Activated CD4-positive, alpha-beta T cell treated with anti-CD3 and anti-CD28 coated beads, Interleukin-2, amount 50 U/mL, for 48 hours (primary cell): Measurements from ENCODE around the gene UNC5B.

Experiments
- DNase-seq, 2 experiments: peaks; one replicate each; pipeline ENCODE4 v3.0.0-alpha.2; 2020

Gene UNC5B

DNA sequence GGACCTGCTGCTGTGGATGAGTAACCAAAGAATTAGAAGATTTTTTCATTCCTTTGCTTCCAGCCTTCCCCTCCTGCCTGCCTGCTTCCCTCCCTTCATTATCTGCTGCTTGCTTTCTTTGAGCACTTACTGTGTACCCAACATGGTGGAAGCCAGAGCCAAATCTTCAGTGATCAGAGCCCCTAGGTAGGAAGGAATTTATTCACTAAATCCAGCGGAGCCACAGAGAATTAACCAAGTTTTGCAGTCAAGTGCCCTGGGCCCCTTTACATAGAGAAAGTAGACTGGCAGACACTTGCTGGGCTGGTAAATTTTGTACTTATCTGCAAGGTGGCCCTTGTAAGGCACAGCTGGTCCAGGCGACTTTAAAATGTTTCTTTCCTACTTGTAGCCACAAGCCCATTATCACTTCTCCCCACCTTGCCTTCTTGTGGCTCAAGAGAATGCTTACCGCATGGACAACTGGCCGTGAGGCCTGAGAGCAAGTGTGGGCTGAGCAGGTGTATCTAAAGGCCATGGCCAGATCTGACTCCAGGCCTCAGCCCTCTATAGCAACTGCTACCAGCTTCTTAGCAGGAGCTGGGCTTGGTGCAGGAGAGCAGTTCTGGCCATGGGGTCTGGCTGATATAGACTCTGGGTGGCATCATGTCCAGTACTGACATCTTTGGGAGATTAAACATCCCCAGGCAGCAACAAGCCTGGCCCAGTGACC is 11.1 kb downstream of the UNC5B start:
- DNase-seq = no peak

DNA sequence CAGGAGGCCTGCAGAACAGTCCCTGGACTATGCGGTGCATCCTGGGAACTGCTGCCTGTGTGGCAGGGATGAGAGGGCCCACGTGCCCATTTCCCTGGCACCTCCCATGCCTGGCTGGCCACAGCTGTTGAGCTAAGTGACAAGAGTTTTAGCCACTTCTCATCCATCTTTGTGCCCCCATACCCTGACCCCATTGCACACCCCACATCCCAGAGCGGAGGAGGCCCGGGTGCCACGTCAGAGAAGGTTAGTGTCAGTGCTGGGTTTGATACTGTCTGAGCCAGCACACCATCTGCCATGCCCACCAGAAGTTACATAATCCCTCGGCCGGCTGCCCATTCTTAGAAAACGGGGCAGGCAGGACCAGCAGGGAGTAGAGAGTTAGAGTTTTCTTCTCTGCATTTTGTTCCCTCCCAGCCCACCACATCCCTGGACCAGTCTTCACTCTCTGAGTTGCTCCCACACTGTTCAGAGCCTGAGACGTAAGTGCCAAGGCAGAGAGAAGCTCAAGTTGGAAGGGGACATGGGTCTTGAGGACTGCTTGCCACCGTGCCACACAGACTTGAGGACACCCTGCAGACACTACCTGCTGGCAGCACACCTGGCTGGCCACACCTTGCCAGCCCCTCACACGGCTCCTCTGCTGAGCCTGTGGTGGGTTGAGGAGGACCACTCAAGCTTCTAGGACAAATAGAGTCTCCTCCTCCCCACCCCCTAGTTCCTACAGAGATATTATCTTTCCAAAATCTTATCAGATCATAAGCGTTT is 13.1 kb downstream of the UNC5B start:
- DNase-seq = no peak

DNA sequence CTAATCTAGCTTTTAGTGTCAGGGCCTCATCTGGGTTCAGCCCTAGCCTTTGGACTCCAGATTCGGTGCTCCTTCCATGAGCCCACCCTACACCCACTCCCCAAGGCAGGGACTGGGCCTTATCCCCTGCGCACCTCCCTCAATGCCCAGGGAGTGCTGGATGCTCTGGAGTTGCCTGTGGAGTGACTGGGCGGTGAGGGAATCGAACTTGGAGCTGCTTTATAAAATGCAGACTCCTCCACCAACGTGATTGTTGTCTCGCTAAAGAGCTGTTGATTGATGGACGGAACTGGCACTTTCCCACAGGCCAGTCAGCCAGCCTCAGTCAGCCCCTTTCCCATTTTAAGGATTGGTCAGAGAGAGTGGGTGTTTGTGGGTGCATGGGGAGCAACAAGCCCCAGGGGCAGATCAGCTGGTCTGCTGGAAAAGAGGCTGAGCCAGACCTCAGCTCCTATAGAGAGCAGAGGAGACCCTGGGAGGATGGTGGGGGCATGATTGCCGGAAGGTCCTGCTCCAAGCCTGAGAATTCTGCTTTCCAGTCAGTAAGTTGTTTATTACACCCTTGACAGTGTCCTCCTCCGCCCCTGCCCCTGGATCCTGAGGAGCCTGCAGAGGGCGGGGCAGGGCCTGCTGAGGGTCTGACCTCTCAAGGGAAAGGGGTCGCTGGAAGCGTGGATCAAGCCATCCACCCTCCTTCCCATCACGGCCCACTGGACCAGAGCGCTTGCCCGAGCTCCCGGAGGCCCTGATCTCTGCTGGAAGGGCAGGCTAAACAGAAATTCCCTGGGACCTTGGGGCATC is 16.7 kb downstream of the UNC5B start:
- DNase-seq = no peak

DNA sequence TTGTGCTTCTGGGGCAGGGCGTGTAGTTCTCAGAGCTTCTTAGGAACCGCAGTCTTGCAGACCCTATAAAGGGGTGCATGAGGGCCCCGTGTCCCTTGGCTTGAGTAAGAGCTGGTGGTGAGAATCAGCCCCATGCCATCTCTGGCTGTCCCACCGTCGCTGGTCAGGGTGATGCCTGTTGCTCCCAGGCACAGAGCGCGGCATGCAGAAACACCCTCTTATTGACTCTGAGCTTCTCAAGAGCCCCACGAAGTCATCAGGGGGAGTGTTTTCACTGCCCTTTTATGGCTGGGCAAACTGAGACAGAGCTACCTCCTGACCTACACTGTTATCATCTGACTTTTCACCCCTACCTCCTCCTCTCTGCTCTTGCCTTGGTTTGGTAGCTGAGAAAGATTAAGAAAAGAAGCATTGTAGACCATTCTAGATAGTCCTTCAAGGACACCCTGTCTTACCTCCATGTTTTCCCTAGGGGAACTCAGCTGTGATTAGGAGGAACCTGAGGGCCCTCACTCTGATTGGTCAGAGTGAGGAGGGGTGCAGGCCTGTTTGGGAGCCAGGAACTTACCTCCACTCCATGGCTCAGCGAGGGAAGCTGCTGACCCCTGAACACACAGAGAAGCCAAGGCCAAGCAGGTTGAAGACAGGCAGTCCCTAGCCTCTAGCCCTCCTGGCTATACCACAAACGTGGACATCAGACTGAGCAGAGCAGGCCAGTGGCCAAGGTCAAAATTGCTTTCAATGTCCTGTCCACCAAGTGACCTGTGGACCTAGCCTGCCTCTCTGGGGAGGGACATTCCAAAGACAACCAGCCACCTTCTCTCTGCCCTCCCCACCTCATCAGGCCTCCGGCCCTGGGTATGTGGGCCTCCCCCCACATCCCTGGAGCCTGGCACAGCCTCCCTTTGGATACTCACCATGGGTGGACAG is 17.6 kb downstream of the UNC5B start:
- DNase-seq = no peak

DNA sequence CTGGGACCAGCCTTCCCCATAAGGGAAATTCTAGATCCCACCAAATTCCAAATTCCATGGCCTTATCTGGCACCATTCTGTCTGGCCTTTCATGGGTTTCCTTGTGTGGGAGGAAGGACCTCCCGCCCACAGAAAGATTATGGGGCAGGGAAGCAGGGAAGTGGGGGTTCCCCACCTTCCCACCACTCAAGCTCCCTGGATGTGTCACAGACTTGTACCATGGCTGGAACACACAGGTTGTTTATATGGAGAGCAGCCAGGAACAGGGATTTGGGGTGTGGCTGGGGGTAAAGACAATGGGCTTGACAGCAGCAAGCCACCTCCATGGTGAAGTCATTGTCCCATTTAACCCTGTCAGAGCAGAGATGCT is 18.3 kb downstream of the UNC5B start:
- no peak for DNase-seq

DNA sequence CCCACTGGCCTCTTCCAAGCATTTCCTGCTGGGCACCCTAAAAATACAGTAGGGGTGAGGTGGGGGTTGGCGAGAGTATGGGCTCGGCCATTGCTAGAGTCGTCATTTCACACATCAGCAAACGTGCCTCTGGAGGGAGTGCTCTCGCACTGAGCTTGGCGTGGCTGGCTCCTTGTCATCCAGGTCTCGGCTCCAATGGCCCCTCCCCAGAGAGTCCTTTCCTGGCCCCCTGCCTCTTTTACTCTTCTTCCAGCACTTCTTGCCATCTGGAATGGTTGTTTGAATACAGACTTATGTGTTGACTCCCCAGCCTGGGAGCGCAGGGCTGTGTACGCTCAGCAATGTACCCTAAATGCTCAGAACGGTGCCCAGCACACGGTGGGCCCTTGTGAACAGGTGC is 18.8 kb downstream of the UNC5B start:
- no peak for DNase-seq

DNA sequence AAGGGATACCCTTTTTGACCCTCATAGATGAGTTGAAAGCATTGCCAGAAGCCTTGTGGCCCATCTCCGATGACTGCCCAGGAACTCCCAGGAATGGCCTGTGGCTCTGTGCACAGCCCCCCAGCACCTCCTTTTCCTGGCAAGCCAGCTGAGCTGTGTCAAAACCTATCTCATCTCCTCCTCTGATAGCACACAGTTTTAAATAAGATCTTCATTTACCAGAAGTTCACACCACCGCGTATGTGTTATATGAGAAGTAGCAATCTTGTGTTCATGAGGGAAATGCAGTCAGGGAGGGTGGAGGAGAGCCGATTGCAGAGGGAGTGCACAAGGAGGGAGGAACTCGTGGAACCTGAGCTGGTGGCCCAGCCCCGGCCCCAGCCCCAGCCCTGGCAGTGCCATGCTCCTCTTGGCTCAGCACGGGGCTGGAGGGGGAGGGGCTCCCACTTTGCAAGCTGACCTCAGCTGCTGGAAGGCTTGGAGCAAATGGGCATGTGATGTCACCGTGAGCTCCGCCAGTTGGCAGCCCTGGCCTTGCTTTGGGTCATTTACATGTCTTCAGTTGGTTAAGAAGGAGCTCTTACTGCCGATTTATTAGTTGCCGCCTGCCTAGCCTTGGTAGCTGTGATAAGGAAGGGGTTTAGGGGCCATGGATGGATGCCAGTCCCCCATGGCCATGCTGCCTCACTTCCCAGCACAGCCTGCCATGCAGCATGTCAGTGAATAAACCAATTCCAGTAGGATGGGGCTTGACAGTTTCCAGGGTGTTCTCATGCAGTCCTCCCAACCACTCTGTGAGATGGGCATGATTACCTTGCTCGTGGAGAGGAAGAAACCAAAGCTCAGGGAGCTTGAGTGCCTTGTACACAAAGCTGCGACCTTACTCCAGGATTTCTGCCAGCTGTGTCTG is 20.0 kb downstream of the UNC5B start:
- no peak for DNase-seq

DNA sequence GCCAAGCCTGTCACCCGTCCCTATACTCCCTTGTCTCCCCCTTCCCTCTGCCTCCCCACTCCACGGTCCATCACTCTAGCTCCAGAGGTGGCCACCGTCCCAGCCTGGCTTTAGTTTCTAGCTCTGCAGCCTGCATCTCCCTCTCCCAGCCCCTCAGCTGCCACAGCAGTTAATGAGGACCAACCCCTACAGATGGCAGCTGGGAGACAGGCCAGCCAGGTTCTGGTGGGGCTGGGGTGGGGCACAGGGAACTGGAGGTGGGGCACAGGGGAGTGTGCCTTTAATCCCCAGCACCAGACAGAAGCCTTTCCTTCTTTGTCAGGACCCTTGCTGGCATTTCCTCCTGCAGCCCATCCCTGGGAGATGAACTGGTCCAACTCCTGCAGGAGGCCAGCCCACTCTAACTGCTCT is 21.1 kb downstream of the UNC5B start:
- DNase-seq = no peak

DNA sequence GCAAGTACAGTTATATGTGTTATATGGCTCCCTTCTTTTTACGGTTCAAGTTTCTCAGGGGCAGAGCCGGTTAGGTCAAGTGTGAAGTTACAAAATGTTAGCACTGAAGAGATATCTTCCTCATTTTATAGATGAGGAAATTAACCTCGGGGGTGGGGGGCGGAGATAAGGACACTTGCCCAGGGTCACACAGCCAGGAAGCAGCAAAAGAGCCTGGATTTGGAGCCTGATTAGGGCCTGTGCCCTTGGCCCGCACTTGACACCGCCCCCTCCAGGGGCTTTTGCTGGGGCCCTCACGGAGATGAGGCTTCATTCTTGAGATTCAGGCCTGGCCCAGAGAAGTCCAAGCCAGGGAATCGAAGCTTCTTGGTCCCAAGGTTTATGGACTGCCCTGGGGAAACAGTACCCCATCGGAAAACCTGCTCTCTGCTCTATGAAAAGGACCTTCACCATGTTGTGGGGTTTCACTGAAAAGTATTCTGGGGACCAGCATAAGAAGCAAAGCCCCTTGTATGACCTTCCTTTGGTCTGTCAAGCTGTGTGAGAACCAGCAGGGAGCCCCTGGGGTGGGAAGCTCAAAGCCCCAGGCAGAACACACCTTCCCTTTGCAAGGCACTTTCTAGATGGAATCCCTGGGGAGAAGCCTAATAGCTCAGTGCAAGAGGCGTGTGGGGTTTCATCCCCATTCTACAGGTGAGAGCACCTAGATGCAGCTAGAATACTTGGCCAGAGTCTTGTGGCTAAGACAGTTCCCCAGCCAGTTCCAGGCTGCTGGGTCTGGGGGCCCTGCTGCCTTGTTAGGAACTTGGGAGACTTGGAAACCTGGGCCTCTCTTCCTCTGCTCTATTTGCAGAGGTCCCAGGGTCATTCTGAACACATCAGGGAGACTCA is 21.9 kb downstream of the UNC5B start:
- DNase-seq = no peak

DNA sequence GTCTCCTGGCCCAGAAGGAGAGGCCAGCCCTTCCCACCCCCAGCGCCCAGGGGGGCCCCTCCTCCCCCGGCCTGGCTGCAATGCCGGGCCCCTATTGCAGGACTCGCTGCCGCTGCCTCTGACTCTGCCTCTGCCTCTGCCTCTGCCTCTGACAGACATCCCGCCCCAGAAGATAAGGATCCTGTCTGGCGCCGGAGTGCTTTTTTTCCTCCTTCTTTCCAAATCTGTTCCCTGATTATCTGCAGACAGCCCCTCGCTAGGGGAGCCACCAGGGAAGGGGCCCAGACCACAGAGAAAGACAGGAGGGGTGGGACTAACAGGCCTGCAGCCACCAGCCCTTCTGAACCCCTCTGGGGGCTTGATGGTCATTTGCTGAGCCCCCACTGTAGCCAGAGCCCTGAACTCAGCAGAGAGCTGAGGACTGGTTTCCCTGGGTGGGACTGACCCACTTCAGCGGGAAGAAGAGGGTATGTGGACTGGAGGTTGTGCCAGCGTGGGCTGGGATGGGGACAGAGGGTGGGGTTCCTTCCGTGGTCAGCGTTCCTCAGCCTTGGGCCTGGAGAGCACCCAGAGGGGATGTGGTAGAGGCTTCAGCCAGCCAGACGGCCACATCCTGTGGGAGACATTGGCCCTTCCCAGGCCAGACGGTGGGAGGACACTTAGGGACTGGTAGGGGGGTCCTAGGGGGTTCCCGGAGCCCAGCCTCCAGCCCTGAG is 22.8 kb downstream of the UNC5B start:
- no peak for DNase-seq

DNA sequence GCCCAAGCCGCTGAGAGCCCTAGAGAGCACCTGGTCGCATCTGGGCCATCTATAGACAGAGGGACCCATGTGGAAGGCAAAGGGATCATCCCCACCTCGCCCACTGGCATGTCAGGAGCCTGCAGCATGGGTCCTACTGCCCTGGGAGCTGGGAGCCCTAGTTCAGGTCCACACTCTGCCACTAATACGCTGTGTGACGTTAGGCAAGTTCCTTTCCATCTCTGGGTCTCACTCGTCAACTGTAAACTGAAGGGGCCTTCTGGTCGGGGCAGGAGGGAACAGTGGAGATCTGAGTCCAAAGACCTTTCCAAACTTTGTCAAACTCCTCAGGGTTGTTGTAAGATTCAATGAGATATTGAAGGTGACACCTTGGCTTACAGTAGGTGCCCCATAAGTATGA is 23.4 kb downstream of the UNC5B start:
- no peak for DNase-seq

DNA sequence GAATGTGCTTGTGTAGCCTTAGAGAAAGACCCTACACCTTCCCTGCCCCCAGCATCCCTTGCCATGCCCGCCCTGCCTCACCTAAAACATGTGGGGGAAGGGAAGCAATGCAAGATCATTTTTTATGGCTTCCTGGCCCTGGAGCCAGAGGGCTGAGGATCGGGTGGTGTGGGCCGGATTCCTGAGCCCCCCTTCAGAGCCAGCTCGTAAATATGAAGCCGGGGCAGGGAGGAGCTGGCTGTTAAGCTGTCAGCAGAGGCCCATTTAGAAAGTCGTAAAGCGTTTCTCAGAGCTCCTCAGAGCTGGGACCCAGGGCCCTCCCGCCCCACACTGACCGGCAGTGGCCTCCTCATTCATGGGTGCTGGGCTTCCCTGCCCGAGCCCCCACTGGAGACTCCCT is 23.9 kb downstream of the UNC5B start:
- DNase-seq = no peak

DNA sequence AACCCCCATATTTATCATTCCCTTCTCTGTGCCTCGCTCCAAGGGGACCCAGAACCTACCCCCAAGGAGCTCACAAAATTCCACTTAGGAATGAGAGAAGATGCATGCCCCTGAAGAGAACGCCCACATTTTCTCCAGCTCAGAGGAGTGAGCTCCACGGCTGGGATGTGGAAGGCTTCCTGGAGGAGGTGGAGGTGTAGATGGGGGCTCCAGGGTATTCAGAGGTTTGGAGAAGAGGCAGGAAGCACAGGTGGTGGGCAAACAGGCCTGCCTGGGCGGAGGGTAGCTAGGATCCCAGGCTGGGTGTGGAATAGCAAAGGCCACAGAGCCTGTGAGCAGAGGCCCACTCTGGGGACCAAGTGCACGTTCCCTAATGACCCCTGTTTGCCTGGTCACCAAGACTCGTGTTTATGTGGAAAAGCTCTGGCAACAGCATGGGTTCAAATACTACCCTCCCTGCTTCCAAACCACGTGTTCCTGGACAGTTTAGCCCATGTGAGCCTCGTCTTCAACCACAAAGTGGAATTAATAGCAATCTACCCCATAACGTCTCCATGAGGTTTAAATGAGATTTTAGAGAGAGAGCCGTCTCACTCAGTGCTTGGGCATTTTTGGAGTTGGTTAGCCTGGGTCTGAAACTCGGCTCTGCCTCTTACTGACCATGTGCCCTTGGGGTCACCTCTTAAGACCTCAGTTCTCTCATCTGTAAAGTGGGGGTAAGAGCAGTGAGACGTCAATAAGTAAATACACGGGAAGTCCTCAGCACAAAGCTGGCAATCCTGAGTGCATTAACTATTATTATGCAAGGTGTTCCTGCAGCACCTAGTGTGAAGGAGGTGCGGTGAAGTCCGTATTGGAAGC is 24.7 kb downstream of the UNC5B start:
- no peak for DNase-seq

DNA sequence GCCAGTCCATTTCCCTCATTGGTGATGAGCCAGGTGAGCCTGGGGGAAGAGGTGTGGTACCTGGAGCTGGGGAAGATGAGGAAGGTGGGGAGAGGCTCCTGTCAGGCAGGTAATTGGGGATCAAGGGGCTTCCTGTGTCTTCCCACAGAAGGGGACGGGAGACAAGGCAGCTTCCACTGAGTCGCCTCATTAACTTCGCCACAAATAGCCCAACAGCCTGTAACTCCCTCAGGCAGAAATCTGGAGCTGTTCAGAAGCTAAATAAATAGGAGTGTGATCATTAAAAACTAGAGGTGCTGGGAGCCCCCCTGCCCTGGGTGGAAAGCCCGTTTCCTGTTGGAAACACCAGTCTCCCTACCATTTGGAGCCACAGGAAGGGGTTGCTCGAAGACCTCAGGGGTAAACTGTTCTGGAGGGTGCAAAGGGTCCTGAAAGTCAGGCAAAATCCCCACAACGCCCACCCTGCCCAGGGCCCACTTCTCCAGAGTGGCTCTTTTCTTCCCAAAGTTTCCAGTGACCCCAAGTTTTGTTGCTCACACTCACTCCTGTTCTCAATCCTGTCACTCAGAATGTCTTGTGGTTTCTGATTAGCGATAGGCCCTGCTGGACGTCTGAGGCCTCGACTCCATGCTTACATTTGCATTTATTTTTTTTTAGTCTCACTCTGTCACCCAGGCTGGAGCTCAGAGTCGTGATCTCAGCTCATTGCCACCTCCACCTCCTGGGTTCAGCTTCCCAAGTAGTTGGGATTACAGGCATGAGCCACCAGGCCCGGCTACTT is 25.7 kb downstream of the UNC5B start:
- DNase-seq = no peak

DNA sequence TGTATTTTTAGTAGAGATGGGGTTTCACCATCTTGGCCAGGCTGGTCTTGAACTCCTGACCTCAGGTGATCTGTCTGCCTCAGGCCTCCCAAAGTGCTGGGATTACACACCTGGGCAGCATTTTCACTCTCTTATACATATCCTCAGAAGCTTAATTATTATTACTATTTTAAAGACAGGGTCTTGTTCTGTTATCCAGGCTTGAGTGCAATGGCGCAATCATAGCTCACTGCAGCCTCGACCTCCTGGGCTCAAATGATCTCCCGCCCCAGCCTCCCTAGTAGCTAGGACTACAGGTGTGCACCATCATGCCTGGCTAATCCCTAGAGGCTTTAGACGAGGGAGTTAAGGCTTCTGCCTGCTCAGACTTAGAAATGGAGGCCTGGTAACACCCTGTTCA is 26.3 kb downstream of the UNC5B start:
- no peak for DNase-seq

DNA sequence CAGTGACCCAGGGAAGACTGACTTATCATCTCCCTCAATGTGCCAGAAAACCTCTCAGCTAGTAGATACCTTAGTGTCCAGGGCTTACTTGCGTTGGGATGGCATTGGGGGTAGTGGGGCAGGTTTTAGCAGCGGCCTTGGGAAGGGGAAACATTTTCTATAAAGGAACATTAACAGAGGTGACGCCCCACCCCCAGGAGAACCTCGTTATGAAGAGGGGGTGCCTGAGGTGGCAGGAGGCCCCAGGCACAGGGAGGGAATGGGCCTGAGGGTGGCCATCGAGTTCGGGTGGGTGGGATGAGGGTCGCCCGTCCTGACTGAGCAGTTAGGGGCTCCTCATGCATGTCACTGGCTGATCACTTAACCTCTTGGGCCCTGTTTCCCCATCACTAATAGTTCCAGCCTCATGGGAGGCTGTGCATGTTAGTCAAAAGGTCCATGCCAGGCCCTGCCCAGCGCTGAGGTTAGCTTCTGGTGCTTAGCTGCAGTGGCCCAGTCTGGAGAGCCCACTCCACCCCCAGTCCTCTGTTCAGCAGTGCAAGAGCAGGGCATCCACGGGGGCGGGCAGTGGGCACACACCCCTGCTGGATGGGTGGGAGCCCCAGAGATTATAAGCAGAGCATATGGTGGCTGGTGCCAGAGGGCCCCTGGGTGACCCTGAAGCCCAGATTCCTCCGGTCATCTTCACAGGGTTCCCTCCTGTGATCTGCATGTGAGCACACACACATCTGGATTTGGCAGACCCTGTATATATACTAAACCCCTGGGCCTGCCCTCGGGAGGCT is 27.0 kb downstream of the UNC5B start:
- DNase-seq = no peak
